Keratinocyte (primary cell): ENCODE results near the gene GPX4. TPM values are rescaled to one million over a fixed set of nuclear protein-coding genes. Genes with fewer than 3 reads are reported as not detected.

Source experiments
- DNase-seq: peaks from one replicate; pipeline ENCODE4 v3.0.0-alpha.2; 2011; ENCODE audit warnings: low read depth, missing footprints, low spot score
- FAIRE-seq: peaks from 2 replicates; lab custom pipeline; 2011; peaks lifted over from hg19 to GRCh38; lab: Jason Lieb, UNC
- H2AFZ ChIP-seq: 2 replicates; pipeline ENCODE4 v1.6.0; 2012; ENCODE audit warnings: low read length, control low read depth, inconsistent platforms; ENCODE audit not compliant: control insufficient read depth
- H3K27ac ChIP-seq: 2 replicates; pipeline ENCODE4 v1.5.1; 2011; ENCODE audit warnings: low read length; ENCODE audit not compliant: control insufficient read depth, insufficient read depth
- H3K27me3 ChIP-seq: 3 replicates; pipeline ENCODE4 v1.6.0; 2011; ENCODE audit warnings: low read length; ENCODE audit not compliant: control insufficient read depth, insufficient read depth; ENCODE audit errors: extremely low read depth
- H3K36me3 ChIP-seq, 2 experiments: 2 replicates in 1 of 2; 3 replicates in 1 of 2; pipeline ENCODE4 v1.5.1; 2011; ENCODE audit warnings: low read length in 2 of 2, mild to moderate bottlenecking in 1 of 2; ENCODE audit not compliant: control insufficient read depth in 2 of 2, insufficient read depth in 2 of 2; ENCODE audit errors: extremely low read depth in 1 of 2
- H3K4me1 ChIP-seq: 3 replicates; pipeline ENCODE4 v1.5.1; 2011; ENCODE audit warnings: low read length; ENCODE audit not compliant: control insufficient read depth, insufficient read depth; ENCODE audit errors: extremely low read depth
- H3K4me2 ChIP-seq: 3 replicates; pipeline ENCODE4 v1.6.0; 2011; ENCODE audit warnings: low read depth, low read length; ENCODE audit not compliant: control insufficient read depth, insufficient read depth; ENCODE audit errors: extremely low read depth
- H3K4me3 ChIP-seq, 3 experiments: fragments of 200-600 bp in 1 of 3; sonication (generic) in 1 of 3; 2 replicates in 2 of 3; 3 replicates in 1 of 3; pipeline ENCODE4 v1.5.1; 2011 to 2016; ENCODE audit warnings: low read length in 3 of 3, mild to moderate bottlenecking in 3 of 3, control low read depth in 2 of 3, inconsistent platforms in 1 of 3, low read depth in 1 of 3, mixed read lengths in 1 of 3, mixed run types in 1 of 3, moderate library complexity in 1 of 3; ENCODE audit not compliant: control insufficient read depth in 2 of 3, insufficient read depth in 2 of 3; ENCODE audit errors: extremely low read depth in 1 of 3
- H3K79me2 ChIP-seq: 2 replicates; pipeline ENCODE4 v1.6.0; 2012; ENCODE audit warnings: low read length; ENCODE audit not compliant: control insufficient read depth, insufficient read depth
- H3K9ac ChIP-seq: 3 replicates; pipeline ENCODE4 v1.6.0; 2011; ENCODE audit warnings: low read length; ENCODE audit not compliant: control insufficient read depth, insufficient read depth; ENCODE audit errors: extremely low read depth
- H3K9me1 ChIP-seq: 3 replicates; pipeline ENCODE4 v1.6.0; 2011; ENCODE audit warnings: low read length; ENCODE audit not compliant: control insufficient read depth, insufficient read depth; ENCODE audit errors: extremely low read depth
- H3K9me3 ChIP-seq: 2 replicates; pipeline ENCODE4 v1.5.1; 2012; ENCODE audit warnings: low read depth, low read length; ENCODE audit not compliant: control insufficient read depth
- H4K20me1 ChIP-seq: 3 replicates; pipeline ENCODE4 v1.6.0; 2011; ENCODE audit warnings: low read length; ENCODE audit not compliant: control insufficient read depth, insufficient read depth; ENCODE audit errors: extremely low read depth
- EZH2 ChIP-seq: IDR thresholded peaks from one replicate; pipeline ENCODE4 v1.6.1; 2012; ENCODE audit warnings: inconsistent platforms, mild to moderate bottlenecking, low read length, moderate library complexity
- dilution Hi-C: fragments of 300-500 bp; cut with MboI; formaldehyde crosslinking; loops from one replicate; pipeline ENCODE4 v1.7.0; 2020; ENCODE audit warnings: low sequenced_read_pairs; ENCODE audit not compliant: extremely low pct_ligation_motif_present
- polyA plus RNA-seq, 5 experiments: library from polyadenylated mRNA; depleted of rRNA in 3 of 5; stranded (reverse) in 3 of 5; stranded (forward) in 1 of 5; unstranded in 1 of 5; fragments of >200 nt; gene quantifications; 1 replicate in 1 of 5; 2 replicates in 3 of 5; 3 replicates in 1 of 5; pipeline versions ENCODE4 v1.2.1 to v1.2.3, GENCODE V29; 2011 to 2012; ENCODE audit warnings: missing spikeins in 2 of 5, low read depth in 1 of 5, low replicate concordance in 1 of 5
- TF ChIP-seq, protein P1 (sequence below), 3 experiments: IDR thresholded peaks in 1 of 3; conservative IDR thresholded peaks in 1 of 3; optimal IDR thresholded peaks in 1 of 3; 2 replicates in 2 of 3; 3 replicates in 1 of 3; pipeline versions ENCODE3 to v1.5.1; 2011; ENCODE audit warnings: low read length in 3 of 3, mild to moderate bottlenecking in 3 of 3, moderate library complexity in 2 of 3, control low read depth in 1 of 3, inconsistent platforms in 1 of 3; ENCODE audit not compliant: insufficient read depth in 2 of 3; ENCODE audit errors: extremely low read depth in 1 of 3

Gene GPX4
- polyA plus RNA-seq, 1 donor (not counting 4 experiments of a cell fraction or from before 2014, with no cell fraction given): 193 TPM

DNA sequence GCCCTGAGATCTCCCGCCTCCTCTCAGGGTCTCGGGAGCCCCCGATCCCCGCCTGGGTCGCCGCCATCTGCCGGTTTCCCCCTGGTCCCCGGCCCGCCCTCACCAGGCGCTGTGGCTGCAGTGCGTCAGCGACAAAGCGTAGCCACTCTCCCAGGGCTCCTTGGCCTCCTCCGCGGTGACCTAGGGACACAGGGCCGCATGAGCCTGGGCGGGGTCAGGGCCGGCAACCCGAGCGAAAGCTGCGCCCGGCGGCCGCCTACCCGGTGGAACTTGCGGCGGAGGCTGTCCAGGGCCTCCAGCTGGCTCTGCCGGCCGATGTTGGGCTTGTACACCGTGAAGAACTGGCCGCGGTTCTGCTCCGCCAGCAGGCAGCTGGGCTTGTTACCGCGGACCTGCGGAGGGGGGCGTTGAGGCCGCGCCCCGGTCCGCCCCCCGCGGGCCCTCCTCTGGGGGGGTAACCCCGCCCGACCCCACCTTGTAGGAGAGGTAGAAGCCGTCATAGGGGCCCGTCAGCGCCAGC is 5.3 kb downstream of the GPX4 start:
- Histone ChIP-seq H3K27ac (no peak overlapping the region), H3K36me3 (peaks cover 17 to 19% of the 10 kb centered on the region in 2 experiments), H3K4me1 (peaks cover 10% of the 10 kb centered on the region), H3K4me2 (no peak overlapping the region), H3K9ac (no peak overlapping the region), H3K79me2 (peaks cover 2% of the 10 kb centered on the region), H4K20me1 (peaks cover 3% of the 10 kb centered on the region), H3K27me3 (no peaks in the 10 kb centered on the region), H3K9me3 (no peaks in the 10 kb centered on the region), H2AFZ (no peak overlapping the region), H3K9me1 (no peaks in the 10 kb centered on the region), H3K4me3 (no peak overlapping the region)
- DNase-seq: no peak
- TF ChIP-seq, protein P1, sequence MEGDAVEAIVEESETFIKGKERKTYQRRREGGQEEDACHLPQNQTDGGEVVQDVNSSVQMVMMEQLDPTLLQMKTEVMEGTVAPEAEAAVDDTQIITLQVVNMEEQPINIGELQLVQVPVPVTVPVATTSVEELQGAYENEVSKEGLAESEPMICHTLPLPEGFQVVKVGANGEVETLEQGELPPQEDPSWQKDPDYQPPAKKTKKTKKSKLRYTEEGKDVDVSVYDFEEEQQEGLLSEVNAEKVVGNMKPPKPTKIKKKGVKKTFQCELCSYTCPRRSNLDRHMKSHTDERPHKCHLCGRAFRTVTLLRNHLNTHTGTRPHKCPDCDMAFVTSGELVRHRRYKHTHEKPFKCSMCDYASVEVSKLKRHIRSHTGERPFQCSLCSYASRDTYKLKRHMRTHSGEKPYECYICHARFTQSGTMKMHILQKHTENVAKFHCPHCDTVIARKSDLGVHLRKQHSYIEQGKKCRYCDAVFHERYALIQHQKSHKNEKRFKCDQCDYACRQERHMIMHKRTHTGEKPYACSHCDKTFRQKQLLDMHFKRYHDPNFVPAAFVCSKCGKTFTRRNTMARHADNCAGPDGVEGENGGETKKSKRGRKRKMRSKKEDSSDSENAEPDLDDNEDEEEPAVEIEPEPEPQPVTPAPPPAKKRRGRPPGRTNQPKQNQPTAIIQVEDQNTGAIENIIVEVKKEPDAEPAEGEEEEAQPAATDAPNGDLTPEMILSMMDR (optimal IDR thresholded peaks at IDR 0.05 in 1 of 3, IDR thresholded peaks at IDR 0.05 in 1 of 3, conservative IDR thresholded peaks at IDR 0.05 in 1 of 3; ENCODE audit: extremely low read depth in 1 of 3, insufficient read depth in 2 of 3, low read length in 3 of 3): no peak
- no peak for TF ChIP-seq EZH2
- dilution Hi-C loops: no loop called here
- FAIRE-seq: no peak

- dilution Hi-C loops: no loop called here
- no peak for DNase-seq
- no peak overlapping the region for H3K4me2 ChIP-seq
- no peak overlapping the region for H3K9ac ChIP-seq
- H2AFZ ChIP-seq: no peak overlapping the region
- no peaks in the 10 kb centered on the region for H3K9me1 ChIP-seq
- H3K4me3 ChIP-seq: no peak overlapping the region
- no peaks in the 10 kb centered on the region for H3K9me3 ChIP-seq
- FAIRE-seq: no peak
- peaks cover 8% of the 10 kb centered on the region for H3K4me1 ChIP-seq
- H3K79me2 ChIP-seq: peaks cover 2% of the 10 kb centered on the region
- H3K27me3 ChIP-seq: no peaks in the 10 kb centered on the region
- H3K27ac ChIP-seq: no peak overlapping the region
- peaks cover 3% of the 10 kb centered on the region for H4K20me1 ChIP-seq
- peaks cover 17 to 21% of the 10 kb centered on the region in 2 experiments for H3K36me3 ChIP-seq
- TF ChIP-seq EZH2: no peak
Measured at GRCh38 chr19:1109697-1110671, 6.2 kb downstream of the GPX4 start.
